ENCODE results near the gene SMIM5. TPM values are rescaled to one million over a fixed set of nuclear protein-coding genes. Genes with fewer than 3 reads are reported as not detected.
A peak's percentile ranks its signal among the peaks of the same experiment; 100 is the strongest.

SMIM5 gene
- total RNA-seq, 6 experiments from 2014 or later, result 0.09 TPM; not detected in 5

DNA sequence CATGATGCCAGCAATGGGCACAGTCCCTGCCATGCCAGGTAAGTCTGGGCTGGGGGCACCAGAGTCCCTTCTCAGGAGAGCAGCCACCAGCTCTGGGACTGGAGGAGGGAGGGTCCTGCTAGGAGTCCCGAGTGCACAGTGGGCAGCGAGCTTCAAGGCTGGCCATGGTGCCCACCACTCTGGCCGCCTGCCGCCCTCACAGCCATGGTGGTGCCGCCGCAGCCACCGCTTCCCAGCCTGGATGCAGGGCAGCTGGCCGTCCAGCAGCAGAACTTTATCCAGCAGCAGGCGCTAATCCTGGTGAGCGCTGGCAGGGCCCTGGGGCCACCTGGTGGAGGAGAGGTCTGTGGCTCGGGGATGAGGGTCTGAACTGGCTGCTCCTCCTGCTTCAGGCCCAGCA lies 17.9 kb upstream of the SMIM5 start:
- H3K27me3 Mint-ChIP-seq (ENCODE audit: insufficient read depth), result peaks cover 15% of the 10 kb centered on the region
- no peaks in the 10 kb centered on the region for H3K36me3 Mint-ChIP-seq (ENCODE audit: low read depth)
- TF ChIP-seq, protein P1, sequence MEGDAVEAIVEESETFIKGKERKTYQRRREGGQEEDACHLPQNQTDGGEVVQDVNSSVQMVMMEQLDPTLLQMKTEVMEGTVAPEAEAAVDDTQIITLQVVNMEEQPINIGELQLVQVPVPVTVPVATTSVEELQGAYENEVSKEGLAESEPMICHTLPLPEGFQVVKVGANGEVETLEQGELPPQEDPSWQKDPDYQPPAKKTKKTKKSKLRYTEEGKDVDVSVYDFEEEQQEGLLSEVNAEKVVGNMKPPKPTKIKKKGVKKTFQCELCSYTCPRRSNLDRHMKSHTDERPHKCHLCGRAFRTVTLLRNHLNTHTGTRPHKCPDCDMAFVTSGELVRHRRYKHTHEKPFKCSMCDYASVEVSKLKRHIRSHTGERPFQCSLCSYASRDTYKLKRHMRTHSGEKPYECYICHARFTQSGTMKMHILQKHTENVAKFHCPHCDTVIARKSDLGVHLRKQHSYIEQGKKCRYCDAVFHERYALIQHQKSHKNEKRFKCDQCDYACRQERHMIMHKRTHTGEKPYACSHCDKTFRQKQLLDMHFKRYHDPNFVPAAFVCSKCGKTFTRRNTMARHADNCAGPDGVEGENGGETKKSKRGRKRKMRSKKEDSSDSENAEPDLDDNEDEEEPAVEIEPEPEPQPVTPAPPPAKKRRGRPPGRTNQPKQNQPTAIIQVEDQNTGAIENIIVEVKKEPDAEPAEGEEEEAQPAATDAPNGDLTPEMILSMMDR (IDR thresholded peaks at IDR 0.05), result 0 out of 2 replicates have a peak, but pooled peaks have one; percentile 11
- no peak for DNase-seq
- H3K4me3 Mint-ChIP-seq, result no peak overlapping the region
- H3K27ac Mint-ChIP-seq, result no peak overlapping the region
- no peaks in the 10 kb centered on the region for H3K9me3 Mint-ChIP-seq
- no peaks in the 10 kb centered on the region for H3K4me1 Mint-ChIP-seq (ENCODE audit: low read depth)

DNA sequence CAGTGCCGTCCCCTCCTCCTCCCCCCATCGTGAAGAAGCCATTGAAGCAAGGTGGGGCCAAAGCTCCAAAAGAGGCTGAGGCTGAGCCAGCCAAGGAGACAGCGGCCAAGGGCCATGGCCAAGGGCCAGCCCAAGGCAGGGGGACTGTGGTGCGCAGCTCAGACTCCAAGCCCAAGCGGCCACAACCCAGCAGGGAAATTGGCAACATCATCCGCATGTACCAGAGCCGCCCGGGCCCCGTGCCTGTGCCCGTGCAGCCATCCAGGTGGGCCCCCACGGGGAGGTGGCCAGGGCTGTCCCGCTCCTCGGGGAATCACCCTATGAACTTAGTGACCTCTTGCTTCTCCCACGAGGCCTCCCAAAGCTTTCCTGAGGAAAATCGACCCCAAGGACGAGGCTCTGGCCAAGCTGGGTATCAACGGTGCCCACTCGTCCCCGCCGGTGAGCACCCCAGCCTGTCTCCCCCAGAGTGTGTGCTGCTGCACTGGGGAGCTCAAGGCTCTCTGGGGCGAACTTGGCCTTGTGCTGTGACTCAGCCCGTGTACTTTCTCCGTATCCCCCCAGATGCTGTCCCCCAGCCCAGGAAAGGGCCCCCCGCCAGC lies 16.6 kb upstream of the SMIM5 start:
- Mint-ChIP-seq H3K36me3 (ENCODE audit: low read depth) (no peaks in the 10 kb centered on the region), H3K4me3 (no peak overlapping the region), H3K27ac (no peak overlapping the region), H3K9me3 (no peaks in the 10 kb centered on the region), H3K4me1 (ENCODE audit: low read depth) (no peaks in the 10 kb centered on the region), H3K27me3 (ENCODE audit: insufficient read depth) (peaks cover 16% of the 10 kb centered on the region)
- no peak for DNase-seq
- TF ChIP-seq, protein P1 (IDR thresholded peaks at IDR 0.05), result no peak

DNA sequence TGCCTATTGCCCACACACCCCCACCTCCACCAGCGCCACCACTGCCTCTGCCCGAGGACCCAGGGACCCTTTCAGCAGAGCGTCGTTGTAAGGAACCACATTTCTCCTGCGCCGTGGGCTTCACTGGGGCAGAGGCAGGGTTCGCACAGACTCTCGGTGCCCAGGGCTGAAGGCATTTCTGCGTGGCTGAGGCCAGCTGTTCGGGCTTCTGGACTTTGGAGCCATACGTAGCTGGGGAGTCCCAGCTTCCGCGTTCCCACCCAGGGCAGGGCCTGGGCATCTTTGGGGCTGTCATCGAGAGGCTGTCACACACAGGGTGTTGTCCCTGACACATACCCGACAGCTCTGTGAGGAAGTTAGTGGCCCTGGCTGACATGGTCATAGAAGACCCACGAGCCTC lies 16.0 kb upstream of the SMIM5 start:
- H3K4me1 Mint-ChIP-seq (ENCODE audit: low read depth), result peaks cover 4% of the 10 kb centered on the region
- no peaks in the 10 kb centered on the region for H3K9me3 Mint-ChIP-seq
- no peak overlapping the region for H3K27ac Mint-ChIP-seq
- DNase-seq, result no peak
- peaks cover 15% of the 10 kb centered on the region for H3K27me3 Mint-ChIP-seq (ENCODE audit: insufficient read depth)
- no peak overlapping the region for H3K4me3 Mint-ChIP-seq
- no peaks in the 10 kb centered on the region for H3K36me3 Mint-ChIP-seq (ENCODE audit: low read depth)
- TF ChIP-seq, protein P1 (IDR thresholded peaks at IDR 0.05), result no peak

DNA sequence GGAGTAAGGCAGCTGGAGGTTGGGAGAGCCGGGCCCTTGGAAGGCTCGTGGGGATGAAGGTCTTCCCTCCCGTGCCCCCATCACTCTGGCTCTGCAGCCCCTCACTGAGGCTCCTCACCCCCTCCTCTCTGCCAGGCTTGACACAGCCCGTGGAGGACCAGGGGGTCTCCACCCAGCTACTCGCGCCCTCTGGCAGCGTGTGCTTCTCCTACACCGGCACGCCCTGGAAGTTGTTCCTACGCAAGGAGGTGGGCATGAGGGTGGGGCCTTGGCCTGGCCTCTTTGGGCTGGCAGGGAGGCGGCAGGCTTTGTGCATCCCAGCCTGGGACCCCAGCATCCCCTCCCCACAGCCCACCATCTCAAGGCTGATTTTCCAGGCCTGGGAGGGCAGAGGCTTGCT lies 15.6 kb upstream of the SMIM5 start:
- H3K27ac Mint-ChIP-seq, result no peak overlapping the region
- H3K9me3 Mint-ChIP-seq, result no peaks in the 10 kb centered on the region
- H3K4me3 Mint-ChIP-seq, result no peak overlapping the region
- TF ChIP-seq, protein P1 (IDR thresholded peaks at IDR 0.05), result no peak
- peaks cover 14% of the 10 kb centered on the region for H3K27me3 Mint-ChIP-seq (ENCODE audit: insufficient read depth)
- no peaks in the 10 kb centered on the region for H3K36me3 Mint-ChIP-seq (ENCODE audit: low read depth)
- peaks cover 8% of the 10 kb centered on the region for H3K4me1 Mint-ChIP-seq (ENCODE audit: low read depth)
- no peak for DNase-seq

DNA sequence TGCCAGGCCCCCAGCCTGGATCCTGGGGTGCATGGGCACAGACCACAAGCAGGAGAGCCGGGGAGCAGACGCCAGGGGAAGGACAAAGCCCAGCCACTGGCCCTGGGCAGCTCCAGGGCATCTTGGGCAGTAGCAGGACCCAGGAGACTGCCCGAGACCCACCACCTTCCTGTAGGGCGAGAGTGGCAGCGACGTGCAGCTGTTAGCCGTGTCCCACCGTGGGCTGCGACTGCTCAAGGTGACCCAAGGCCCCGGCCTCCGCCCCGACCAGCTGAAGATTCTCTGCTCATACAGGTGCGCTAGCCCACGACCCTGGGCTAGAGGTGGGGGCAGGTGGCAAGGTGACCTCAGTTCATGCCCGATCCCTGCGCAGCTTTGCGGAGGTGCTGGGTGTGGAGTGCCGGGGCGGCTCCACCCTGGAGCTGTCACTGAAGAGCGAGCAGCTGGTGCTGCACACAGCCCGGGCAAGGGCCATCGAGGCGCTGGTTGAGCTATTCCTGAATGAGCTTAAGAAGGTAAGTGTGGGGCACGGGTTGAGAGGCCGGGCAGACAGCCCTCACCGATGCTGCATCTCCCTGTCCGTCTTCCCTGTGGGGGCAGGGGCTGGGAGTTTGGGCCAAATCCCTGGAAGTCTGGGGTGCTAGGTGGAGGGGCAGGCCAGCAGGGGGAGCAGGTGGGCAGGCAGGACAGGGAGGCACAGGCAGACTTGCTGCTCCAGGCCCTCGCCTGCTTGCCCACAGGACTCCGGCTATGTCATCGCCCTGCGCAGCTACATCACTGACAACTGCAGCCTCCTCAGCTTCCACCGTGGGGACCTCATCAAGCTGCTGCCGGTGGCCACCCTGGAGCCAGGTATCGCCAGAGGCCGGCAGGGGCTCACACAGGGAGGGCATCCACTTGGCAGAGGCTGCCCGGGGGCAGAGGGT lies 13.5 kb upstream of the SMIM5 start:
- Mint-ChIP-seq H3K27ac (no peak overlapping the region), H3K27me3 (ENCODE audit: insufficient read depth) (peaks cover 11% of the 10 kb centered on the region), H3K4me1 (ENCODE audit: low read depth) (peaks cover 10% of the 10 kb centered on the region), H3K36me3 (ENCODE audit: low read depth) (no peaks in the 10 kb centered on the region), H3K4me3 (no peak overlapping the region), H3K9me3 (no peaks in the 10 kb centered on the region)
- peak; percentile 13 for DNase-seq
- TF ChIP-seq, protein P1 (IDR thresholded peaks at IDR 0.05), result peak; percentile 75
